Panc1 (cell line): ENCODE measurements around the gene SPATS2L. TPM values are rescaled to one million over a fixed set of nuclear protein-coding genes. Genes with fewer than 3 reads are reported as not detected.

Source experiments
- ATAC-seq: fragments of 200-7000 bp; cut with Tn5 transposase; 2 replicates; pipeline ENCODE4 v1.9.1; 2020; ENCODE audit warnings: mild to moderate bottlenecking, moderate library complexity
- BruUV-seq: library from RNA; stranded (reverse); fragments of 400-500 nt; replicated peaks from 2 replicates; lab custom pipeline; 2021; lab: Mats Ljungman, UMichigan
- CTCF ChIA-PET: fragments of 300-600 bp; sonication (Branson Sonifier 250); formaldehyde crosslinking; loops from one replicate; lab custom pipeline; 2022; ENCODE audit warnings: antibody characterized with exemption; lab: Charles Lee
- POLR2A ChIA-PET: fragments of 300-600 bp; sonication (Branson Sonifier 250); formaldehyde crosslinking; loops from one replicate; lab custom pipeline; 2022; ENCODE audit warnings: antibody characterized with exemption; lab: Charles Lee
- DNase-seq: peaks from one replicate; pipeline ENCODE4 v3.0.0-alpha.2; 2010; ENCODE audit warnings: low read depth, low spot score
- H3K27ac ChIP-seq: 2 replicates; pipeline ENCODE4 v1.5.1; 2011; ENCODE audit warnings: mild to moderate bottlenecking, low read length, inconsistent platforms
- H3K27me3 ChIP-seq: fragments of 200-500 bp; sonication (Bioruptor generic); 2 replicates; pipeline ENCODE4 v1.6.0; 2014; ENCODE audit warnings: low read length, inconsistent platforms; ENCODE audit not compliant: control insufficient read depth, insufficient read depth
- H3K36me3 ChIP-seq: fragments of 200-500 bp; sonication (Bioruptor generic); 2 replicates; pipeline ENCODE4 v1.5.1; 2014; ENCODE audit warnings: inconsistent platforms, mild to moderate bottlenecking, low read length, moderate library complexity; ENCODE audit not compliant: control insufficient read depth, insufficient read depth
- H3K4me1 ChIP-seq: 2 replicates; pipeline ENCODE4 v1.5.1; 2011; ENCODE audit warnings: inconsistent platforms, mild to moderate bottlenecking, low read length, moderate library complexity; ENCODE audit not compliant: control insufficient read depth, insufficient read depth
- H3K4me3 ChIP-seq, 2 experiments: 2 replicates each; pipeline ENCODE4 v1.5.1; 2011 to 2012; ENCODE audit warnings: low read depth in 2 of 2, low read length in 2 of 2, mild to moderate bottlenecking in 2 of 2, inconsistent platforms in 1 of 2, moderate library complexity in 1 of 2
- H3K9me3 ChIP-seq: fragments of 200-500 bp; sonication (Bioruptor generic); 2 replicates; pipeline ENCODE4 v1.5.1; 2014; ENCODE audit warnings: low read depth, mild to moderate bottlenecking, inconsistent platforms, low read length, moderate library complexity; ENCODE audit not compliant: control insufficient read depth, insufficient read depth
- POLR2AphosphoS5 ChIP-seq: IDR thresholded peaks from 2 replicates; pipeline ENCODE4 v1.6.1; 2012; ENCODE audit warnings: mild to moderate bottlenecking, low read depth, low read length, moderate library complexity
- SIN3A ChIP-seq: IDR thresholded peaks from 2 replicates; pipeline ENCODE4 v1.6.1; 2012; ENCODE audit warnings: low read depth, mild to moderate bottlenecking, low read length, moderate library complexity, borderline replicate concordance; ENCODE audit not compliant: insufficient read depth
- TCF7L2 ChIP-seq: IDR thresholded peaks from 2 replicates; pipeline ENCODE4 v1.6.1; 2011; ENCODE audit warnings: mild to moderate bottlenecking, low read depth, low read length, inconsistent platforms
- in situ Hi-C: cut with HindIII; loops from 2 replicates; pipeline ENCODE4 v1.10.0; 2016; ENCODE audit warnings: low sequenced_read_pairs, low pct_unique_long_range_greater_than_20kb
- intact Hi-C: fragments of 100-400 bp; cut with micrococcal nuclease; formaldehyde crosslinking; loops from one replicate; pipeline ENCODE4 v1.10.0; 2022; ENCODE audit not compliant: unreplicated experiment
- total RNA-seq: library from RNA; stranded (reverse); gene quantifications from one replicate; pipeline ENCODE4 v1.2.1, GENCODE V29; 2021; ENCODE audit not compliant: unreplicated experiment
- TF ChIP-seq, protein P1 (sequence below), 2 experiments: IDR thresholded peaks; 2 replicates each; pipeline ENCODE4 v1.6.1; 2011 to 2012; ENCODE audit warnings: low read depth in 2 of 2, control low read depth in 1 of 2, low read length in 1 of 2, mild to moderate bottlenecking in 1 of 2, moderate library complexity in 1 of 2; ENCODE audit not compliant: insufficient read depth in 1 of 2
- TF ChIP-seq, protein P2 (sequence below): fragments of 450-650 bp; IDR thresholded peaks from 2 replicates; pipeline ENCODE4 v1.5.1; 2017; ENCODE audit warnings: mild to moderate bottlenecking

Gene SPATS2L
- total RNA-seq, 1 experiment from 2014 or later = 282 TPM

DNA sequence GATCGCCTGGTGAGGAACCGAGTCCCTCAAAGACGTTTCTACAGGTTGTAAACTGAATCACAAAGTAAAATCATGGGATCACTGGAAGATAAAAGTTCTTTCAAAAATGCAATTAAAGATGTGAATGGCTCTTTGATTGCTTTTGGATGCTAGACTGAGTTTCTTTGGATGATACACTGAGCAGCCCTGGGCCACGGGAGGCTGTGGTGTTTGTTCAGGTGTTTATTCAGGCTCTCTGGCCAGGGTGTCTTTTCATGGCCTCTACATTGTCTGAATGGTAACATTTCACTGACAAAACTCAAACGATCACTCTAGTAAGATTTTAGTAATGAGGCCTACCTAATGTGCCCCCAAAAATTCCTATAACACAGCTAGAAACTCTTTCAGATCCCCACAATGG, 48.4 kb upstream of the SPATS2L start:
- Histone ChIP-seq H3K9me3 (no peaks in the 10 kb centered on the region), H3K27ac (no peak overlapping the region), H3K4me3 (no peak overlapping the region), H3K27me3 (no peaks in the 10 kb centered on the region), H3K36me3 (no peaks in the 10 kb centered on the region), H3K4me1 (no peaks in the 10 kb centered on the region)
- BruUV-seq = no TSS peak
- ChIA-PET POLR2A (no interaction called here), CTCF (interaction anchor here (0.6 kb wide), 1 partner anchor 47 kb away, joined by 6 read pairs; no protein-coding TSS in a partner anchor)
- TF ChIP-seq, protein P1, sequence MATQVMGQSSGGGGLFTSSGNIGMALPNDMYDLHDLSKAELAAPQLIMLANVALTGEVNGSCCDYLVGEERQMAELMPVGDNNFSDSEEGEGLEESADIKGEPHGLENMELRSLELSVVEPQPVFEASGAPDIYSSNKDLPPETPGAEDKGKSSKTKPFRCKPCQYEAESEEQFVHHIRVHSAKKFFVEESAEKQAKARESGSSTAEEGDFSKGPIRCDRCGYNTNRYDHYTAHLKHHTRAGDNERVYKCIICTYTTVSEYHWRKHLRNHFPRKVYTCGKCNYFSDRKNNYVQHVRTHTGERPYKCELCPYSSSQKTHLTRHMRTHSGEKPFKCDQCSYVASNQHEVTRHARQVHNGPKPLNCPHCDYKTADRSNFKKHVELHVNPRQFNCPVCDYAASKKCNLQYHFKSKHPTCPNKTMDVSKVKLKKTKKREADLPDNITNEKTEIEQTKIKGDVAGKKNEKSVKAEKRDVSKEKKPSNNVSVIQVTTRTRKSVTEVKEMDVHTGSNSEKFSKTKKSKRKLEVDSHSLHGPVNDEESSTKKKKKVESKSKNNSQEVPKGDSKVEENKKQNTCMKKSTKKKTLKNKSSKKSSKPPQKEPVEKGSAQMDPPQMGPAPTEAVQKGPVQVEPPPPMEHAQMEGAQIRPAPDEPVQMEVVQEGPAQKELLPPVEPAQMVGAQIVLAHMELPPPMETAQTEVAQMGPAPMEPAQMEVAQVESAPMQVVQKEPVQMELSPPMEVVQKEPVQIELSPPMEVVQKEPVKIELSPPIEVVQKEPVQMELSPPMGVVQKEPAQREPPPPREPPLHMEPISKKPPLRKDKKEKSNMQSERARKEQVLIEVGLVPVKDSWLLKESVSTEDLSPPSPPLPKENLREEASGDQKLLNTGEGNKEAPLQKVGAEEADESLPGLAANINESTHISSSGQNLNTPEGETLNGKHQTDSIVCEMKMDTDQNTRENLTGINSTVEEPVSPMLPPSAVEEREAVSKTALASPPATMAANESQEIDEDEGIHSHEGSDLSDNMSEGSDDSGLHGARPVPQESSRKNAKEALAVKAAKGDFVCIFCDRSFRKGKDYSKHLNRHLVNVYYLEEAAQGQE (IDR thresholded peaks at IDR 0.05; ENCODE audit: insufficient read depth in 1 of 2, low read depth in 2 of 2, low read length in 1 of 2) = no peak
- TF ChIP-seq, protein P2, sequence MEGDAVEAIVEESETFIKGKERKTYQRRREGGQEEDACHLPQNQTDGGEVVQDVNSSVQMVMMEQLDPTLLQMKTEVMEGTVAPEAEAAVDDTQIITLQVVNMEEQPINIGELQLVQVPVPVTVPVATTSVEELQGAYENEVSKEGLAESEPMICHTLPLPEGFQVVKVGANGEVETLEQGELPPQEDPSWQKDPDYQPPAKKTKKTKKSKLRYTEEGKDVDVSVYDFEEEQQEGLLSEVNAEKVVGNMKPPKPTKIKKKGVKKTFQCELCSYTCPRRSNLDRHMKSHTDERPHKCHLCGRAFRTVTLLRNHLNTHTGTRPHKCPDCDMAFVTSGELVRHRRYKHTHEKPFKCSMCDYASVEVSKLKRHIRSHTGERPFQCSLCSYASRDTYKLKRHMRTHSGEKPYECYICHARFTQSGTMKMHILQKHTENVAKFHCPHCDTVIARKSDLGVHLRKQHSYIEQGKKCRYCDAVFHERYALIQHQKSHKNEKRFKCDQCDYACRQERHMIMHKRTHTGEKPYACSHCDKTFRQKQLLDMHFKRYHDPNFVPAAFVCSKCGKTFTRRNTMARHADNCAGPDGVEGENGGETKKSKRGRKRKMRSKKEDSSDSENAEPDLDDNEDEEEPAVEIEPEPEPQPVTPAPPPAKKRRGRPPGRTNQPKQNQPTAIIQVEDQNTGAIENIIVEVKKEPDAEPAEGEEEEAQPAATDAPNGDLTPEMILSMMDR = no peak
- TF ChIP-seq TCF7L2 (no peak), SIN3A (no peak), POLR2AphosphoS5 (no peak)
- in situ Hi-C loops = no loop called here
- intact Hi-C loops = no loop called here
- DNase-seq = no peak
- ATAC-seq = no peak

DNA sequence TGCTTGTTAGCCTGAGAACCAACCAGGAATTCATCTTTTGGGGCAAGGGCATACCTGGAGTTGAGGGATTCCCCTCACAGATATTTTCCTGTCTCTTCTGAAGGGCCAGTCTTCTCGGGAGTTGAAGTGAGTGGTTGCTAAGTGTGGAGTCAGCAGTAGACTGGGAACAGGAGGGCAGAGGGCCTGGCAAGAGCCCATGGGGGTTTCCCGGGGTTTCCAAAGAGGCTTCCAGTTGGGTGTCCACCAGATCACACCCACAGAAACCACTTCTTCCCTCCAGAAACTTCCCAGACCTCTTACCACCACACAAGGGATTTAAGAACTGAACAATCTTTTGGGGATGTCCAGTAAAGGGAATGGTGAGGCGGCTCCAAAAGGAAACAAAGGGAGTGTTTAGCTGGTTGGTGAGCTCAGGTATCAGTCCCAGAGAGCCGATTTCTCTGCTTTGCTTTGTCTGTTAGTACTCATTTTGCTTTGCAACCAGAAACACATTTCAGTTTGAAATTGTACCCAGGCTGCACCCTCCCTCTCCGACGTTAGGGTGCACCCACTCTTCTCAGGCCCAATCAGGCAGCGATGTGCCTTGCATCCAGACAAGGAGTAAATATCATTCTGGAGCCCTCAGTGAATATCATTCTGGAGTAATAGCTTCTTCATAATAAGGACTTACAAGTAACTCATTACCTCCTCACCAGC, 47.5 kb upstream of the SPATS2L start:
- no peak overlapping the region for H3K4me3 ChIP-seq
- in situ Hi-C loops (no loop called here), intact Hi-C loops (no loop called here)
- ChIA-PET POLR2A (no interaction called here), CTCF (no interaction called here)
- no peaks in the 10 kb centered on the region for H3K4me1 ChIP-seq
- H3K27ac ChIP-seq = no peak overlapping the region
- DNase-seq (no peak), ATAC-seq (no peak)
- no peaks in the 10 kb centered on the region for H3K36me3 ChIP-seq
- TF ChIP-seq SIN3A = no peak
- no TSS peak for BruUV-seq
- no peaks in the 10 kb centered on the region for H3K9me3 ChIP-seq
- no peaks in the 10 kb centered on the region for H3K27me3 ChIP-seq

DNA sequence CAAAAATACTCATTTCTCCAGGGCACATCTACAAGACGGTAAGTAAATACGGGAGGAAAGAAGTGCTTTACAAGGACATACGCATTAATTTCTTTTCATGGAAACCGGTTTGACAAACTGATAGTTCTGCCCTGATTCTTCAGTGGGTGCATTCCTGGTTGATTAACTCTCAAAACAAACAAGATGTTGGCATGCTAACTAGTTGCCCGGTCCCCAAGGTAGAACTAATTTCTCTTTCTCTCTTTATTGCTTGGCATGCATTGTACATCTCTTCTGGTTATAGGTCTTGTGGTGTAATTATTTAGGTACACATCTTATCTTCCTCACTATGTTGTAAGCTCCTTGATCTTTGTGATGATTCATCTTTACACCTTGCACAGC, 46.9 kb upstream of the SPATS2L start:
- CTCF ChIA-PET = no interaction called here
- Histone ChIP-seq H3K9me3 (no peaks in the 10 kb centered on the region), H3K36me3 (no peaks in the 10 kb centered on the region), H3K27ac (no peak overlapping the region), H3K4me3 (no peak overlapping the region), H3K4me1 (no peaks in the 10 kb centered on the region), H3K27me3 (no peaks in the 10 kb centered on the region)
- DNase-seq (no peak), ATAC-seq (no peak)
- POLR2A ChIA-PET = no interaction called here
- TF ChIP-seq TCF7L2 (no peak), SIN3A (no peak), POLR2AphosphoS5 (no peak)
- TF ChIP-seq, protein P1 (IDR thresholded peaks at IDR 0.05; ENCODE audit: insufficient read depth in 1 of 2, low read depth in 2 of 2, low read length in 1 of 2) = no peak
- TF ChIP-seq, protein P2 = no peak
- intact Hi-C loops = no loop called here
- no TSS peak for BruUV-seq
- in situ Hi-C loops = no loop called here
